GM12878 (cell line): ENCODE results near the gene AKAP12. TPM values are rescaled to one million over a fixed set of nuclear protein-coding genes. Genes with fewer than 3 reads are reported as not detected.

Experiments used
- ATAC-seq: fragments of 200-7000 bp; cut with Tn5 transposase; 3 replicates; pipeline ENCODE4 v1.9.1; 2020; ENCODE audit warnings: mild to moderate bottlenecking, moderate library complexity
- BruUV-seq: library from RNA; stranded (reverse); fragments of 400-500 nt; replicated peaks from 2 replicates; lab custom pipeline; 2021; lab: Mats Ljungman, UMichigan
- CTCF ChIA-PET: fragments of 300-600 bp; sonication (Branson Sonifier 250); formaldehyde crosslinking; extraction: SDS; loops from one replicate; lab custom pipeline; 2021; ENCODE audit warnings: inconsistent platforms; lab: Yijun Ruan, JAX
- POLR2A ChIA-PET: fragments of 350-600 bp; formaldehyde crosslinking; extraction: SDS; loops from one replicate; lab custom pipeline; 2021; ENCODE audit warnings: inconsistent platforms; lab: Charles Lee
- RAD21 ChIA-PET: fragments of 300-600 bp; sonication (Branson Sonifier 250); formaldehyde crosslinking; loops from one replicate; lab custom pipeline; 2023; ENCODE audit warnings: antibody characterized with exemption; ENCODE audit not compliant: unreplicated experiment; lab: Charles Lee
- SMC1A ChIA-PET: fragments of 300-600 bp; sonication (Branson Sonifier 250); formaldehyde crosslinking; loops from one replicate; lab custom pipeline; 2023; ENCODE audit not compliant: unreplicated experiment, uncharacterized antibody; lab: Charles Lee
- DNase-seq: peaks from one replicate; pipeline ENCODE4 v3.0.0-alpha.2; 2011; ENCODE audit warnings: low read depth, low spot score
- FAIRE-seq: peaks from 3 replicates; lab custom pipeline; 2011; peaks lifted over from hg19 to GRCh38; lab: Jason Lieb, UNC
- H2AFZ ChIP-seq: 2 replicates; pipeline ENCODE4 v1.6.0; 2011; ENCODE audit warnings: low read depth, low read length, control low read depth; ENCODE audit not compliant: control insufficient read depth
- H3K27ac ChIP-seq: 2 replicates; pipeline ENCODE4 v1.5.1; 2011; ENCODE audit warnings: control low read depth; ENCODE audit not compliant: control insufficient read depth, insufficient read depth
- H3K27me3 ChIP-seq, 2 experiments: replicated peaks in 1 of 2; 2 replicates each; pipeline versions ENCODE4 v1.6.0 to v1.6.1; 2011; ENCODE audit warnings: low read length in 1 of 2; ENCODE audit not compliant: control insufficient read depth in 2 of 2, insufficient read depth in 2 of 2
- H3K36me3 ChIP-seq, 2 experiments: 2 replicates each; pipeline ENCODE4 v1.5.1; 2011; ENCODE audit warnings: low read length in 1 of 2; ENCODE audit not compliant: control insufficient read depth in 2 of 2, insufficient read depth in 2 of 2
- H3K4me1 ChIP-seq: 2 replicates; pipeline ENCODE4 v1.6.1; 2011; ENCODE audit warnings: mild to moderate bottlenecking, low read length, moderate library complexity, mixed read lengths; ENCODE audit not compliant: control insufficient read depth, insufficient read depth
- H3K4me2 ChIP-seq: 2 replicates; pipeline ENCODE4 v1.6.0; 2011; ENCODE audit warnings: control low read depth; ENCODE audit not compliant: control insufficient read depth, insufficient read depth
- H3K4me3 ChIP-seq: fragments of 200-600 bp; sonication (generic); 2 replicates; pipeline ENCODE4 v1.5.1; 2016
- H3K79me2 ChIP-seq: 2 replicates; pipeline ENCODE4 v1.6.0; 2011; ENCODE audit warnings: low read length; ENCODE audit not compliant: control insufficient read depth, insufficient read depth
- H3K9ac ChIP-seq: 2 replicates; pipeline ENCODE4 v1.8.0; 2011; ENCODE audit warnings: low read length, control low read depth, mixed read lengths; ENCODE audit not compliant: control insufficient read depth, insufficient read depth
- H3K9me3 ChIP-seq: replicated peaks from 3 replicates; pipeline ENCODE4 v1.5.1; 2011; ENCODE audit warnings: mild to moderate bottlenecking, low read length; ENCODE audit not compliant: control insufficient read depth, insufficient read depth
- H4K20me1 ChIP-seq: 2 replicates; pipeline ENCODE4 v1.6.0; 2011; ENCODE audit not compliant: control insufficient read depth, insufficient read depth
- CHD1 ChIP-seq: IDR thresholded peaks from 2 replicates; pipeline ENCODE4 v1.6.1; 2012; ENCODE audit warnings: low read depth, low read length, improper control_type of control experiment
- CUX1 ChIP-seq: IDR thresholded peaks from 2 replicates; pipeline ENCODE4 v1.6.1; 2012; ENCODE audit warnings: improper control_type of control experiment, low read depth, low read length; ENCODE audit not compliant: insufficient replicate concordance
- PAX8 ChIP-seq: fragments of 450-650 bp; IDR thresholded peaks from 2 replicates; pipeline ENCODE4 v1.6.1; 2017; ENCODE audit warnings: mild to moderate bottlenecking, moderate library complexity
- RAD51 ChIP-seq: fragments of 450-650 bp; IDR thresholded peaks from 2 replicates; pipeline ENCODE4 v1.6.1; 2016; ENCODE audit warnings: moderate library complexity, mild to moderate bottlenecking, inconsistent platforms
- SMAD1 ChIP-seq: fragments of 450-650 bp; IDR thresholded peaks from 2 replicates; pipeline ENCODE4 v1.6.1; 2018; ENCODE audit warnings: mild to moderate bottlenecking, low read depth; ENCODE audit not compliant: partially characterized antibody
- SREBF2 ChIP-seq: IDR thresholded peaks from 2 replicates; pipeline ENCODE4 v1.6.1; 2012; ENCODE audit warnings: mild to moderate bottlenecking, low read length
- SUPT20H ChIP-seq: IDR thresholded peaks from 2 replicates; pipeline ENCODE4 v1.6.1; 2011; ENCODE audit warnings: low read depth, mild to moderate bottlenecking, low read length, moderate library complexity, borderline replicate concordance; ENCODE audit not compliant: control insufficient read depth
- ZBTB33 ChIP-seq: fragments of 450-650 bp; IDR thresholded peaks from 2 replicates; pipeline ENCODE4 v1.6.1; 2017; ENCODE audit warnings: mild to moderate bottlenecking
- ZNF207 ChIP-seq: fragments of 450-650 bp; IDR thresholded peaks from 2 replicates; pipeline ENCODE4 v1.6.1; 2014; ENCODE audit warnings: antibody characterized with exemption, mild to moderate bottlenecking, borderline replicate concordance
- ZNF217 ChIP-seq: fragments of 450-650 bp; IDR thresholded peaks from 2 replicates; pipeline ENCODE4 v1.6.1; 2017; ENCODE audit warnings: antibody characterized with exemption, mild to moderate bottlenecking
- ZSCAN29 ChIP-seq: fragments of 450-650 bp; IDR thresholded peaks from 2 replicates; pipeline ENCODE4 v1.6.1; 2017; ENCODE audit warnings: mild to moderate bottlenecking, moderate library complexity
- WGBS: methylation state at CpG from one replicate; pipeline ENCODE4 v1.1.6; 2016; ENCODE audit warnings: low lambda C conversion rate; ENCODE audit not compliant: insufficient replicate concordance, insufficient coverage; ENCODE audit errors: missing lambda C conversion rate; 5-methylcytosine and 5-hydroxymethylcytosine counted together
- in situ Hi-C: fragments of 300-500 bp; cut with MboI; formaldehyde crosslinking; loops from 9 replicates; pipeline ENCODE4 v1.14.3; 2018; ENCODE audit warnings: mixed read lengths
- intact Hi-C: fragments of 100-400 bp; cut with micrococcal nuclease; formaldehyde crosslinking; loops from one replicate; pipeline ENCODE4 v1.14.2; 2022; ENCODE audit not compliant: unreplicated experiment
- polyA plus RNA-seq, 11 experiments: library from polyadenylated mRNA; depleted of rRNA in 4 of 11; unstranded in 6 of 11; stranded (reverse) in 5 of 11; fragments of >200 nt; fragmentation: Nextera tagmentation in 4 of 11; fragmentation: Illumina TruSeq in 1 of 11; extraction: Ambion mirVana in 4 of 11; extraction: Trizol in 1 of 11; gene quantifications; 1 replicate in 1 of 11; 2 replicates in 10 of 11; pipeline versions ENCODE4 v1.2.1 to v1.2.3, GENCODE V29; 2011 to 2016; ENCODE audit warnings: inconsistent platforms in 2 of 11, missing spikeins in 2 of 11, low read depth in 1 of 11
- total RNA-seq, 4 experiments: library from RNA; depleted of rRNA in 3 of 4; stranded (reverse); fragments of >200 nt in 3 of 4; fragmentation: Illumina TruSeq in 1 of 4; extraction: Trizol in 1 of 4; gene quantifications; 2 replicates each; pipeline versions ENCODE4 v1.2.1 to v1.2.3, GENCODE V29; 2013 to 2021
- TF ChIP-seq, protein P1 (sequence below): fragments of 150-350 bp; IDR thresholded peaks from 2 replicates; pipeline ENCODE4 v1.6.1; 2016; ENCODE audit warnings: low read depth, low read length
- TF ChIP-seq, protein P2 (sequence below): IDR thresholded peaks from 2 replicates; pipeline ENCODE4 v1.6.1; 2012; ENCODE audit warnings: low read depth, low read length, improper control_type of control experiment

Gene AKAP12
- total and polyA plus RNA-seq, 10 of the 15 experiments (the other 5 are each of a cell fraction or from before 2014, with no cell fraction given), result under 0.01 to 0.72 (median 0.06) TPM; not detected in 4

GRCh38 chr6:151400473-151400872 lies 160.7 kb downstream of the AKAP12 start:
- peaks cover 0 to 8% of the 10 kb centered on the region in 2 experiments; a peak in 1 of 4 replicates for H3K36me3 ChIP-seq
- no TSS peak for BruUV-seq
- in situ Hi-C loops, result no loop called here
- POLR2A ChIA-PET, result no interaction called here
- RAD21 ChIA-PET, result no interaction called here
- CTCF ChIA-PET, result interaction anchor here (0.6 kb wide), 1 partner anchor 62 kb away, joined by 4 read pairs; no protein-coding TSS in a partner anchor
- 72% methylated on average over 6 of the region's 6 CpGs for WGBS
- DNase-seq, result no peak
- no peak overlapping the region for H3K4me2 ChIP-seq
- no peak for FAIRE-seq
- no peaks in the 10 kb centered on the region for H3K27me3 ChIP-seq
- H3K27ac ChIP-seq, result no peak overlapping the region
- H4K20me1 ChIP-seq, result no peaks in the 10 kb centered on the region
- H3K4me3 ChIP-seq, result no peak overlapping the region
- no peak for ATAC-seq
- no peak overlapping the region for H2AFZ ChIP-seq
- H3K9ac ChIP-seq, result no peak overlapping the region
- peaks cover 71% of the 10 kb centered on the region for H3K79me2 ChIP-seq
- no peaks in the 10 kb centered on the region; the same call in 2 of the 3 replicates for H3K9me3 ChIP-seq
- intact Hi-C loops, result no loop called here
- SMC1A ChIA-PET, result no interaction called here
- H3K4me1 ChIP-seq, result no peaks in the 10 kb centered on the region
- TF ChIP-seq SREBF2 (no peak), SMAD1 (no peak), CUX1 (no peak), ZBTB33 (no peak), ZNF217 (no peak), PAX8 (no peak), CHD1 (no peak), ZNF207 (no peak), ZSCAN29 (no peak), SUPT20H (no peak), RAD51 (no peak)
- TF ChIP-seq, protein P1, sequence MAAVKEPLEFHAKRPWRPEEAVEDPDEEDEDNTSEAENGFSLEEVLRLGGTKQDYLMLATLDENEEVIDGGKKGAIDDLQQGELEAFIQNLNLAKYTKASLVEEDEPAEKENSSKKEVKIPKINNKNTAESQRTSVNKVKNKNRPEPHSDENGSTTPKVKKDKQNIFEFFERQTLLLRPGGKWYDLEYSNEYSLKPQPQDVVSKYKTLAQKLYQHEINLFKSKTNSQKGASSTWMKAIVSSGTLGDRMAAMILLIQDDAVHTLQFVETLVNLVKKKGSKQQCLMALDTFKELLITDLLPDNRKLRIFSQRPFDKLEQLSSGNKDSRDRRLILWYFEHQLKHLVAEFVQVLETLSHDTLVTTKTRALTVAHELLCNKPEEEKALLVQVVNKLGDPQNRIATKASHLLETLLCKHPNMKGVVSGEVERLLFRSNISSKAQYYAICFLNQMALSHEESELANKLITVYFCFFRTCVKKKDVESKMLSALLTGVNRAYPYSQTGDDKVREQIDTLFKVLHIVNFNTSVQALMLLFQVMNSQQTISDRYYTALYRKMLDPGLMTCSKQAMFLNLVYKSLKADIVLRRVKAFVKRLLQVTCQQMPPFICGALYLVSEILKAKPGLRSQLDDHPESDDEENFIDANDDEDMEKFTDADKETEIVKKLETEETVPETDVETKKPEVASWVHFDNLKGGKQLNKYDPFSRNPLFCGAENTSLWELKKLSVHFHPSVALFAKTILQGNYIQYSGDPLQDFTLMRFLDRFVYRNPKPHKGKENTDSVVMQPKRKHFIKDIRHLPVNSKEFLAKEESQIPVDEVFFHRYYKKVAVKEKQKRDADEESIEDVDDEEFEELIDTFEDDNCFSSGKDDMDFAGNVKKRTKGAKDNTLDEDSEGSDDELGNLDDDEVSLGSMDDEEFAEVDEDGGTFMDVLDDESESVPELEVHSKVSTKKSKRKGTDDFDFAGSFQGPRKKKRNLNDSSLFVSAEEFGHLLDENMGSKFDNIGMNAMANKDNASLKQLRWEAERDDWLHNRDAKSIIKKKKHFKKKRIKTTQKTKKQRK, result no peak
- TF ChIP-seq, protein P2, sequence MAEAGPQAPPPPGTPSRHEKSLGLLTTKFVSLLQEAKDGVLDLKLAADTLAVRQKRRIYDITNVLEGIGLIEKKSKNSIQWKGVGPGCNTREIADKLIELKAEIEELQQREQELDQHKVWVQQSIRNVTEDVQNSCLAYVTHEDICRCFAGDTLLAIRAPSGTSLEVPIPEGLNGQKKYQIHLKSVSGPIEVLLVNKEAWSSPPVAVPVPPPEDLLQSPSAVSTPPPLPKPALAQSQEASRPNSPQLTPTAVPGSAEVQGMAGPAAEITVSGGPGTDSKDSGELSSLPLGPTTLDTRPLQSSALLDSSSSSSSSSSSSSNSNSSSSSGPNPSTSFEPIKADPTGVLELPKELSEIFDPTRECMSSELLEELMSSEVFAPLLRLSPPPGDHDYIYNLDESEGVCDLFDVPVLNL, result no peak
